ENCODE measurements around the gene SHH. TPM values are rescaled to one million over a fixed set of nuclear protein-coding genes. Genes with fewer than 3 reads are reported as not detected.

SHH gene
- total and polyA plus RNA-seq, 2 of the 13 experiments (the other 11 are each of a cell fraction or from before 2014, with no cell fraction given): 1.9 to 3.4 TPM

- TF ChIP-seq ZNF407 (CRISPR knock-in tag; IDR thresholded peaks at IDR 0.05; ENCODE audit: not compliant biosample characterization) (no peak), PREB (CRISPR knock-in tag; IDR thresholded peaks at IDR 0.05) (no peak), ZSCAN29 (CRISPR knock-in tag; conservative IDR thresholded peaks at IDR 0.05) (no peak), PRPF4 (IDR thresholded peaks at IDR 0.05; ENCODE audit: low read depth, low read length, poor library complexity, severe bottlenecking) (no peak), MTF1 (CRISPR knock-in tag; IDR thresholded peaks at IDR 0.05) (no peak), CERS6 (CRISPR knock-in tag; IDR thresholded peaks at IDR 0.05) (no peak), ZNF646 (CRISPR knock-in tag; IDR thresholded peaks at IDR 0.05) (no peak), TFAP4 (IDR thresholded peaks at IDR 0.05; ENCODE audit: borderline replicate concordance, low read depth) (no peak)
Observed at GRCh38 chr7:155808549-155809331, 3.5 kb downstream of the SHH start (continued).

Measured in HepG2 (cell line).